ENCODE results near the gene DNAJC6.

DNAJC6 gene

GRCh38 chr1:65319754-65320153, 10.4 kb downstream of the DNAJC6 start:
- H3F3A ChIP-seq (ENCODE audit: low read depth): no peaks in the 10 kb centered on the region
- no peak for TF ChIP-seq EZH2phosphoT487 (IDR thresholded peaks at IDR 0.05; ENCODE audit: borderline replicate concordance)
- no peak for TF ChIP-seq CTCF (conservative IDR thresholded peaks at IDR 0.05; ENCODE audit: low read length)
- H2AFZ ChIP-seq (ENCODE audit: low read length): no peak overlapping the region
- H3K79me2 ChIP-seq (ENCODE audit: insufficient read depth, low read length): no peaks in the 10 kb centered on the region
- no peaks in the 10 kb centered on the region for H3K36me3 ChIP-seq (ENCODE audit: insufficient read depth, low read length)
- no peaks in the 10 kb centered on the region for H4K20me1 ChIP-seq (ENCODE audit: insufficient read depth, low read length, poor library complexity, severe bottlenecking)
- H3K9me2 ChIP-seq (replicated peaks; ENCODE audit: low read depth, low read length): no peaks in the 10 kb centered on the region
- peaks cover 15% of the 10 kb centered on the region for H3K4me1 ChIP-seq (ENCODE audit: insufficient read depth, low read length, poor library complexity, severe bottlenecking)
- no peaks in the 10 kb centered on the region for H3K27me3 ChIP-seq (ENCODE audit: insufficient read depth, low read length, poor library complexity, severe bottlenecking)
- peaks cover 3% of the 10 kb centered on the region; the same call in 1 of the 2 replicates for H3K9me3 ChIP-seq (ENCODE audit: insufficient read depth, low read depth, low read length)
- H3K9ac ChIP-seq (ENCODE audit: low read depth, low read length, poor library complexity, severe bottlenecking): no peak overlapping the region
- no peak overlapping the region for H3K4me3 ChIP-seq (ENCODE audit: low read length, poor library complexity, severe bottlenecking)
- H3K4me2 ChIP-seq (ENCODE audit: low read depth, low read length, poor library complexity, severe bottlenecking): no peak overlapping the region

- Histone ChIP-seq H3K36me3 (ENCODE audit: insufficient read depth, low read length) (no peaks in the 10 kb centered on the region), H2AFZ (ENCODE audit: low read length) (no peak overlapping the region), H4K20me1 (ENCODE audit: insufficient read depth, low read length, poor library complexity, severe bottlenecking) (no peaks in the 10 kb centered on the region), H3K79me2 (ENCODE audit: insufficient read depth, low read length) (no peaks in the 10 kb centered on the region), H3K27me3 (ENCODE audit: insufficient read depth, low read length, poor library complexity, severe bottlenecking) (no peaks in the 10 kb centered on the region), H3K4me1 (ENCODE audit: insufficient read depth, low read length, poor library complexity, severe bottlenecking) (peaks cover 19% of the 10 kb centered on the region), H3K9me3 (ENCODE audit: insufficient read depth, low read depth, low read length) (peaks cover 3% of the 10 kb centered on the region; the same call in 1 of the 2 replicates), H3K9me2 (replicated peaks; ENCODE audit: low read depth, low read length) (no peaks in the 10 kb centered on the region), H3K4me3 (ENCODE audit: low read length, poor library complexity, severe bottlenecking) (no peak overlapping the region), H3K9ac (ENCODE audit: low read depth, low read length, poor library complexity, severe bottlenecking) (no peak overlapping the region), H3F3A (ENCODE audit: low read depth) (no peaks in the 10 kb centered on the region), H3K4me2 (ENCODE audit: low read depth, low read length, poor library complexity, severe bottlenecking) (no peak overlapping the region)
- TF ChIP-seq EZH2phosphoT487 (IDR thresholded peaks at IDR 0.05; ENCODE audit: borderline replicate concordance): no peak
- TF ChIP-seq CTCF (conservative IDR thresholded peaks at IDR 0.05; ENCODE audit: low read length): no peak
Measured at GRCh38 chr1:65321879-65322278, 12.5 kb downstream of the DNAJC6 start.

GRCh38 chr1:65323246-65323645, 13.9 kb downstream of the DNAJC6 start:
- Histone ChIP-seq H3F3A (ENCODE audit: low read depth) (no peaks in the 10 kb centered on the region), H3K9ac (ENCODE audit: low read depth, low read length, poor library complexity, severe bottlenecking) (no peak overlapping the region), H3K9me2 (replicated peaks; ENCODE audit: low read depth, low read length) (no peaks in the 10 kb centered on the region), H3K4me1 (ENCODE audit: insufficient read depth, low read length, poor library complexity, severe bottlenecking) (peaks cover 8% of the 10 kb centered on the region), H3K4me2 (ENCODE audit: low read depth, low read length, poor library complexity, severe bottlenecking) (no peak overlapping the region), H3K9me3 (ENCODE audit: insufficient read depth, low read depth, low read length) (peaks cover 3% of the 10 kb centered on the region; the same call in 1 of the 2 replicates), H3K79me2 (ENCODE audit: insufficient read depth, low read length) (no peaks in the 10 kb centered on the region), H3K36me3 (ENCODE audit: insufficient read depth, low read length) (no peaks in the 10 kb centered on the region), H4K20me1 (ENCODE audit: insufficient read depth, low read length, poor library complexity, severe bottlenecking) (no peaks in the 10 kb centered on the region), H3K4me3 (ENCODE audit: low read length, poor library complexity, severe bottlenecking) (no peak overlapping the region), H3K27me3 (ENCODE audit: insufficient read depth, low read length, poor library complexity, severe bottlenecking) (no peaks in the 10 kb centered on the region), H2AFZ (ENCODE audit: low read length) (no peak overlapping the region)
- no peak for TF ChIP-seq EZH2phosphoT487 (IDR thresholded peaks at IDR 0.05; ENCODE audit: borderline replicate concordance)
- TF ChIP-seq CTCF (conservative IDR thresholded peaks at IDR 0.05; ENCODE audit: low read length): no peak
